Breast epithelium (tissue), 3 donors: ENCODE measurements around the gene SPRED1.

Source experiments
- CTCF ChIP-seq, 3 donors: fragments of 450-650 bp; IDR thresholded peaks; one replicate each; pipeline ENCODE4 v1.5.1; 2016 to 2017; ENCODE audit warnings: antibody characterized with exemption in 3 of 3, mild to moderate bottlenecking in 3 of 3, moderate library complexity in 3 of 3
- POLR2A ChIP-seq: fragments of 450-650 bp; IDR thresholded peaks from one replicate; pipeline ENCODE4 v1.6.1; 2016; ENCODE audit warnings: antibody characterized with exemption, mild to moderate bottlenecking, moderate library complexity
- POLR2AphosphoS5 ChIP-seq, 3 donors: sonication (generic); formaldehyde crosslinking; IDR thresholded peaks; one replicate each; pipeline ENCODE4 v1.6.1; 2017; ENCODE audit warnings: antibody characterized with exemption in 3 of 3

- TF ChIP-seq CTCF (IDR thresholded peaks at IDR 0.05) (no peak), POLR2A (no peak), POLR2AphosphoS5 (IDR thresholded peaks at IDR 0.05) (no peak)
Observed at GRCh38 chr15:38304481-38304880, 51.8 kb downstream of the SPRED1 start.
